Loucy (cell line): Measurements from ENCODE around the gene PLPP7.

Experiments
- H2AFZ ChIP-seq: fragments of 200-600 bp; sonication (generic); 2 replicates; pipeline ENCODE4 v1.6.0; 2016; ENCODE audit warnings: antibody characterized with exemption, mild to moderate bottlenecking, low read length, moderate library complexity
- H3F3A ChIP-seq: fragments of 200-600 bp; 2 replicates; pipeline ENCODE4 v1.6.0; 2016; ENCODE audit warnings: antibody characterized with exemption, low read depth, mild to moderate bottlenecking
- H3K27me3 ChIP-seq: fragments of 200-600 bp; sonication (generic); 2 replicates; pipeline ENCODE4 v1.6.1; 2014; ENCODE audit warnings: low read length, mild to moderate bottlenecking; ENCODE audit not compliant: insufficient read depth, poor library complexity, severe bottlenecking
- H3K36me3 ChIP-seq: fragments of 200-600 bp; sonication (generic); 2 replicates; pipeline ENCODE4 v1.6.1; 2016; ENCODE audit warnings: low read length; ENCODE audit not compliant: insufficient read depth
- H3K4me1 ChIP-seq: fragments of 200-600 bp; sonication (generic); 2 replicates; pipeline ENCODE4 v1.5.1; 2014; ENCODE audit warnings: low read length, mild to moderate bottlenecking; ENCODE audit not compliant: insufficient read depth, poor library complexity, severe bottlenecking
- H3K4me2 ChIP-seq: fragments of 200-600 bp; sonication (generic); 2 replicates; pipeline ENCODE4 v1.6.0; 2014; ENCODE audit warnings: antibody characterized with exemption, low read length, low read depth, mild to moderate bottlenecking; ENCODE audit not compliant: poor library complexity, severe bottlenecking
- H3K4me3 ChIP-seq: fragments of 200-600 bp; sonication (generic); 2 replicates; pipeline ENCODE4 v1.5.1; 2014; ENCODE audit warnings: low read length, mild to moderate bottlenecking, mixed read lengths; ENCODE audit not compliant: poor library complexity, severe bottlenecking
- H3K79me2 ChIP-seq: fragments of 200-600 bp; sonication (generic); 2 replicates; pipeline ENCODE4 v1.6.1; 2014; ENCODE audit warnings: low read length; ENCODE audit not compliant: insufficient read depth
- H3K9ac ChIP-seq: fragments of 200-600 bp; sonication (generic); 2 replicates; pipeline ENCODE4 v1.6.0; 2014; ENCODE audit warnings: mild to moderate bottlenecking, low read depth, low read length, moderate library complexity; ENCODE audit not compliant: poor library complexity, severe bottlenecking
- H3K9me2 ChIP-seq: fragments of 200-600 bp; sonication (generic); replicated peaks from 2 replicates; pipeline ENCODE4 v1.6.1; 2016; ENCODE audit warnings: low read depth, low read length, mixed read lengths
- H3K9me3 ChIP-seq: fragments of 200-600 bp; sonication (generic); 2 replicates; pipeline ENCODE4 v1.6.1; 2014; ENCODE audit warnings: mild to moderate bottlenecking, antibody characterized with exemption, low read length, low read depth; ENCODE audit not compliant: insufficient read depth
- H4K20me1 ChIP-seq: fragments of 200-600 bp; sonication (generic); 2 replicates; pipeline ENCODE4 v1.6.0; 2014; ENCODE audit warnings: antibody characterized with exemption, low read length, mild to moderate bottlenecking; ENCODE audit not compliant: insufficient read depth, poor library complexity, severe bottlenecking
- EZH2phosphoT487 ChIP-seq: fragments of 200-600 bp; IDR thresholded peaks from 2 replicates; pipeline ENCODE4 v1.6.1; 2018; ENCODE audit warnings: antibody characterized with exemption, mild to moderate bottlenecking, moderate library complexity, borderline replicate concordance
- TF ChIP-seq, protein P1 (sequence below): fragments of 200-600 bp; sonication (generic); conservative IDR thresholded peaks from 2 replicates; pipeline ENCODE4 v1.5.1; 2014; ENCODE audit warnings: mild to moderate bottlenecking, antibody characterized with exemption, low read length

The PLPP7 gene

DNA sequence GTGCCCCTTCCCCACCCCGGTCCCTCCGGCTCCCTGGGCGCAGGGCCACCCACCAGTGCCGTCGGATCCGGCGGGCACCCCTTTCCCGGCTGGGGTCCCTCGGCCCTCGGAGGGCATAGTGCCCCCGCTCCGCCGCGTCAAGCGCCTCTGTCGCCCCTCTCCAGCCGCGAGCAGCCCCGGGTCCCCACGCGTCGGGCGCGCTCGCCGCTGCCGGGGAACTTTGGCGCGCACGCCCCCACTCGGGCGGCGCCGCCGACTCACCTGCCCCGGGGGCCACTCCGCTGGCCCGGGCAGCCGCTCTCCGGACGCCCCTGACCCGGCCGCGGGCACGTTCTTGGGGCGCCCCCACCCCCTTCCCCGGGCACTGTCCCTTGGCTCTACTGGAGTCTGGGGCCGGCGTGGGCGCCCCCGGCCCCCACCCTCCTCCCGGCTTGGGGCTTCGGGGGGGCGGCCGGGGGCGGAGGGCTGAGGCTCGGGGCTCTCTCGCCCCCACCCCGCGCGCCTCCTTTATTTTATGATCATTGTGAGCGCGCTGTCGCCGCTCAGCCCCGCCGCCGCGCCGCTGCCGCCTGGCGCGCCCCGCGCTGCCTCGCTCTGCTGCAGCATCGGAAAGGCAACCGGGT lies 12.1 kb upstream of the PLPP7 start:
- H4K20me1 ChIP-seq: no peaks in the 10 kb centered on the region
- no peaks in the 10 kb centered on the region for H3F3A ChIP-seq
- no peaks in the 10 kb centered on the region for H3K27me3 ChIP-seq
- H3K4me3 ChIP-seq: peak overlapping the region; percentile 67
- no peaks in the 10 kb centered on the region for H3K36me3 ChIP-seq
- H2AFZ ChIP-seq: peak overlapping the region; percentile 45; the same call in 1 of the 2 replicates
- H3K9me2 ChIP-seq: no peaks in the 10 kb centered on the region
- H3K79me2 ChIP-seq: peaks cover 41% of the 10 kb centered on the region
- peaks cover 43% of the 10 kb centered on the region for H3K4me1 ChIP-seq
- peak overlapping the region; percentile 59 for H3K9ac ChIP-seq
- H3K4me2 ChIP-seq: peak overlapping the region; percentile 90
- H3K9me3 ChIP-seq: no peaks in the 10 kb centered on the region
- TF ChIP-seq EZH2phosphoT487: no peak
- TF ChIP-seq, protein P1, sequence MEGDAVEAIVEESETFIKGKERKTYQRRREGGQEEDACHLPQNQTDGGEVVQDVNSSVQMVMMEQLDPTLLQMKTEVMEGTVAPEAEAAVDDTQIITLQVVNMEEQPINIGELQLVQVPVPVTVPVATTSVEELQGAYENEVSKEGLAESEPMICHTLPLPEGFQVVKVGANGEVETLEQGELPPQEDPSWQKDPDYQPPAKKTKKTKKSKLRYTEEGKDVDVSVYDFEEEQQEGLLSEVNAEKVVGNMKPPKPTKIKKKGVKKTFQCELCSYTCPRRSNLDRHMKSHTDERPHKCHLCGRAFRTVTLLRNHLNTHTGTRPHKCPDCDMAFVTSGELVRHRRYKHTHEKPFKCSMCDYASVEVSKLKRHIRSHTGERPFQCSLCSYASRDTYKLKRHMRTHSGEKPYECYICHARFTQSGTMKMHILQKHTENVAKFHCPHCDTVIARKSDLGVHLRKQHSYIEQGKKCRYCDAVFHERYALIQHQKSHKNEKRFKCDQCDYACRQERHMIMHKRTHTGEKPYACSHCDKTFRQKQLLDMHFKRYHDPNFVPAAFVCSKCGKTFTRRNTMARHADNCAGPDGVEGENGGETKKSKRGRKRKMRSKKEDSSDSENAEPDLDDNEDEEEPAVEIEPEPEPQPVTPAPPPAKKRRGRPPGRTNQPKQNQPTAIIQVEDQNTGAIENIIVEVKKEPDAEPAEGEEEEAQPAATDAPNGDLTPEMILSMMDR: 0 out of 2 replicates have a peak, but pooled peaks have one; percentile 14

DNA sequence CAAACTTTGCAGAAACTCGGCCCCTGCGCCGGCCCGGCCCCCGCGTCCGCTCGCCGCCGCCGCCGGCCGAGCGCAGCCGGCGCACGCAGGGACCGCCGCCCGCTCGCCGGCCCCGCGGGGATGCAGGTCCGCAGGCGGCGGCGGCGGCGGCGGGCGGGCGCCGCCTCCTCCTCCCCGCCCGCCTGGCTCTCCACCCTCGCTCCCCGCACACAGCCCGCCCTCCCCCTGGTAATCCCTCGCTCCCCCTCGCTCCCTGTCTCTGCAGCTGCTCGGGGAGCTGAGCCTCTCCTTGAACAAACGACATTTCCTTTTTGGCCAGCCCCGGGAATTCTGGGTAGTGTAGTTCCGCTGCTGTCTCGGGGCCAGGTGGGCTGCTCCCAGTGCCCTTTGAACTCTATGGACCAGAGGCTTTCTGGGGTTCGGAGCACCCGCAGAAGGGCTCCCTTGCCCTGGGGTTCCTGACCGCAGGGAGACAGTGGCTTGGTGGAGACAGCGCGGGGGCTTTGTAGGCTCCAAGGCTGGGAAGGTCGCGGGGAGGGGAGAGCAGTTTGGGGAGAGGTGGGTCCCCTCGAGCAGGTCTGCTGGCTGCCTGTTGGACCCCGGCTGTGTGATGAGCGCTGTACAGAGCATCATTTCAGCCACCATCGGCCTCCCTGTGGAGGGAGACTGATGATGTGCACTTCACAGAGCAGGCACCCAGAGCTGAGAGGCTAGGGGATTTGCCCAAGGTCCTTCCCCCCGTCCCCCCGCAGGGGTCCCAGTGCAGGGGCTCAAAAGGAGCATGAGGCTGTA lies 11.4 kb upstream of the PLPP7 start:
- H3K9me3 ChIP-seq: no peaks in the 10 kb centered on the region
- H3K4me2 ChIP-seq: peak overlapping the region; percentile 90
- no peaks in the 10 kb centered on the region for H3K9me2 ChIP-seq
- no peaks in the 10 kb centered on the region for H3K27me3 ChIP-seq
- H3F3A ChIP-seq: no peaks in the 10 kb centered on the region
- TF ChIP-seq, protein P1: no peak
- no peak for TF ChIP-seq EZH2phosphoT487
- H2AFZ ChIP-seq: peak overlapping the region; percentile 69
- H3K79me2 ChIP-seq: peaks cover 35% of the 10 kb centered on the region
- peaks cover 39% of the 10 kb centered on the region for H3K4me1 ChIP-seq
- H3K4me3 ChIP-seq: peak overlapping the region; percentile 67
- peak overlapping the region; percentile 3 for H3K9ac ChIP-seq
- H4K20me1 ChIP-seq: no peaks in the 10 kb centered on the region
- H3K36me3 ChIP-seq: no peaks in the 10 kb centered on the region

DNA sequence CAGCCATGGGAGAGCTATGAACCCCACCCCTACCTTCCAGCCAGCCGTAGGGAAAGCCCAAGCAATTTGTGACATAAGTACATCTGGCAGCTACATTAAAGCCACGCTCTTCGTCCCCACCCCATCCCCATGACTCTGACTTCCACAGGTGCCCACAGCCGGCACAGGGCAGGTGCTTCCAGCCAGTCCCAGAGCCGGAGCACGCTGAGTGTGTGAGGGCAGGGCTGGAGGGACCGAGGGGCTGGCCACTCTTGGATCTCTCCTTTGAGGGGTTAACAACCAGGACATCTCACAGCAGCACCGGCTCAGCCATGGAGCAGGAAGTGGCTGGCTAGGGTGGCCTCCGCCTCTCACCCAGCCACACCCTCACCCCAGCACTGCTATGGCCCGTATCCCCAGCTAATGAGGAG lies 10.8 kb upstream of the PLPP7 start:
- no peaks in the 10 kb centered on the region for H3K9me2 ChIP-seq
- H2AFZ ChIP-seq: peak overlapping the region; percentile 69
- peak overlapping the region; percentile 3 for H3K9ac ChIP-seq
- H3K36me3 ChIP-seq: no peaks in the 10 kb centered on the region
- H3K79me2 ChIP-seq: peaks cover 29% of the 10 kb centered on the region
- H3K9me3 ChIP-seq: no peaks in the 10 kb centered on the region
- H3K4me1 ChIP-seq: peaks cover 32% of the 10 kb centered on the region
- no peaks in the 10 kb centered on the region for H3K27me3 ChIP-seq
- TF ChIP-seq EZH2phosphoT487: no peak
- TF ChIP-seq, protein P1: no peak
- peak overlapping the region; percentile 27 for H3K4me2 ChIP-seq
- H4K20me1 ChIP-seq: no peaks in the 10 kb centered on the region
- H3F3A ChIP-seq: no peaks in the 10 kb centered on the region
- H3K4me3 ChIP-seq: no peak overlapping the region
